ENCODE measurements around the gene PRKCA.
A peak's percentile ranks its signal among the peaks of the same experiment; 100 is the strongest.

Gene PRKCA

DNA sequence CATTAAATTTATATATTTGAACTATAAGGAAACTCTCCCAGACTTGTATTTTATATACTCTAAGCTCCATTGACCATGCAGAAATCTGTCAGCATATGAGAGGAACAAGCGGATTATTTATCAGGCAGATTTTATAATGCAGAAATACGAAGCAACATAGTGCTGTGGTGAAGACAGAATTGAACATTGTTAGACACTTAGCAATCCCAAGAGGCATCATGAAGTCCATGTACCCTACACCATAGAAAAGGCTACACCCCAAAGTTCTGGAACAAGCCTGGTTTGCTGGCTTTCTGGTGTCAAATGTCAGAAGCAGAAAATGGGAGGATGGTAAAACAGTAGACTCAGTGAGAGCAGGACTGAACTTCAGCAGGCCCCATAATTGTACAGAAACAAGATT lies 241.1 kb downstream of the PRKCA start:
- Histone ChIP-seq H3K9me3 (ENCODE audit: severe bottlenecking) (peaks cover 7% of the 10 kb centered on the region), H3K27ac (ENCODE audit: poor library complexity, severe bottlenecking) (peak overlapping the region; percentile 14), H3K4me1 (ENCODE audit: insufficient read depth, poor library complexity, severe bottlenecking) (peaks cover 22% of the 10 kb centered on the region), H3K27me3 (ENCODE audit: insufficient read depth, poor library complexity, severe bottlenecking) (no peaks in the 10 kb centered on the region), H3K36me3 (ENCODE audit: low read depth) (no peaks in the 10 kb centered on the region), H3K4me3 (ENCODE audit: severe bottlenecking) (no peak overlapping the region)
- no peak for ATAC-seq (ENCODE audit: low read depth)
- TF ChIP-seq, protein P1, sequence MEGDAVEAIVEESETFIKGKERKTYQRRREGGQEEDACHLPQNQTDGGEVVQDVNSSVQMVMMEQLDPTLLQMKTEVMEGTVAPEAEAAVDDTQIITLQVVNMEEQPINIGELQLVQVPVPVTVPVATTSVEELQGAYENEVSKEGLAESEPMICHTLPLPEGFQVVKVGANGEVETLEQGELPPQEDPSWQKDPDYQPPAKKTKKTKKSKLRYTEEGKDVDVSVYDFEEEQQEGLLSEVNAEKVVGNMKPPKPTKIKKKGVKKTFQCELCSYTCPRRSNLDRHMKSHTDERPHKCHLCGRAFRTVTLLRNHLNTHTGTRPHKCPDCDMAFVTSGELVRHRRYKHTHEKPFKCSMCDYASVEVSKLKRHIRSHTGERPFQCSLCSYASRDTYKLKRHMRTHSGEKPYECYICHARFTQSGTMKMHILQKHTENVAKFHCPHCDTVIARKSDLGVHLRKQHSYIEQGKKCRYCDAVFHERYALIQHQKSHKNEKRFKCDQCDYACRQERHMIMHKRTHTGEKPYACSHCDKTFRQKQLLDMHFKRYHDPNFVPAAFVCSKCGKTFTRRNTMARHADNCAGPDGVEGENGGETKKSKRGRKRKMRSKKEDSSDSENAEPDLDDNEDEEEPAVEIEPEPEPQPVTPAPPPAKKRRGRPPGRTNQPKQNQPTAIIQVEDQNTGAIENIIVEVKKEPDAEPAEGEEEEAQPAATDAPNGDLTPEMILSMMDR (IDR thresholded peaks at IDR 0.05; ENCODE audit: poor library complexity, severe bottlenecking) = no peak
- no peak for DNase-seq (ENCODE audit: low spot score)

DNA sequence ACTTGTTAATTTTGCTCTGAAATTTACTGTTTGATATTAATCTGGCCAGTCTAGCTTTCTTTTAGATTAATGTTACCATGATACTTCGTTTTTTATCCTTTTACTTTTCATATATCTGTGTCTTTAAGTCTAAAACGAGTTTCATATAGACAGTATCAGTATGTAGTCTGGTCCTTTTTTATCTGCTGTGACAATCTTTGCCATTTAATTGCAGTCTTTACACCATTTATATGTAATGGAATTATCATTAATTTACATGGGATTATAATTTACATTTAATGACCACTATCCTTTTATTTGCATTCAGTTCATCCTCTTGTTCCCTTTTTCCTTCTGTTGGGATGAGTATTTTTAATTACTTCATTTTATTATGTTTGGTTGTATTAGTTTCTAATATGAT lies 243.5 kb downstream of the PRKCA start:
- TF ChIP-seq, protein P1 (IDR thresholded peaks at IDR 0.05; ENCODE audit: poor library complexity, severe bottlenecking) = no peak
- H3K27ac ChIP-seq (ENCODE audit: poor library complexity, severe bottlenecking) = no peak overlapping the region
- no peaks in the 10 kb centered on the region for H3K36me3 ChIP-seq (ENCODE audit: low read depth)
- peaks cover 7% of the 10 kb centered on the region for H3K9me3 ChIP-seq (ENCODE audit: severe bottlenecking)
- DNase-seq (ENCODE audit: low spot score) (no peak), ATAC-seq (ENCODE audit: low read depth) (no peak)
- H3K4me1 ChIP-seq (ENCODE audit: insufficient read depth, poor library complexity, severe bottlenecking) = peaks cover 32% of the 10 kb centered on the region
- no peaks in the 10 kb centered on the region for H3K27me3 ChIP-seq (ENCODE audit: insufficient read depth, poor library complexity, severe bottlenecking)
- H3K4me3 ChIP-seq (ENCODE audit: severe bottlenecking) = no peak overlapping the region

DNA sequence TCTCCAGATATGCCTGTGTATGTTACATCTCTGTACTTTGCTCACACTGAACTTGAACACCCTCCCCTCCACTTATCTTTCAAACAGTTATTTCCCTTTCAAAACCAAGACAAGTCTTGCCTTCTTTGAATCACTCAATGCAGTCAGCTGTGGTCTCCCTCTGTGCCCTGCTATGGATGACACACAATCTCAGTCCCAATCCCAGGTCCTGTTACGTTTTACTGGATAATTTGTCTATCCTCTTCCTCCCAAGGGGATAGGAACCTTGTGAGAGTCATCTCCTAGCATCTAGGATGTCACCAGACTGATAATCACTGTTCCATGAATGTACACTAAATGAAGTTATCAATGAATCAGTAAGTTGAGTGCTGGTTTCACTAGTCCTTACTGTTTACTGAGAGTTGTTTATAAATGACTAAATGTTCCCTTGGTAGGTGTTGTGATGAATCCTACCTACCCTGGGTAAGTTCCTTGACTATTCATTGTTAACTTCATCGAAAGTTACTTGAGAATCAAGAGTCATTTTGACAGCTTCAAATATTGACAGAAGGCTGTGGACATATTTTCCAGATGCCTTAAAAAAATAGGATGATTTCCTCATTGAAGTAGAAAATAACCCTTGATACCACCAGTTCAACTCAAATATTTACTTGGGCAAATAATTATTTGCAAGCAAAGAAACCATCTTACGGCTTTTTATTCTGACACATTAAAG lies 244.9 kb downstream of the PRKCA start:
- TF ChIP-seq, protein P1 (IDR thresholded peaks at IDR 0.05; ENCODE audit: poor library complexity, severe bottlenecking) = no peak
- DNase-seq (ENCODE audit: low spot score) = no peak
- Histone ChIP-seq H3K36me3 (ENCODE audit: low read depth) (no peaks in the 10 kb centered on the region), H3K9me3 (ENCODE audit: severe bottlenecking) (peaks cover 7% of the 10 kb centered on the region), H3K4me3 (ENCODE audit: severe bottlenecking) (no peak overlapping the region), H3K27me3 (ENCODE audit: insufficient read depth, poor library complexity, severe bottlenecking) (no peaks in the 10 kb centered on the region), H3K27ac (ENCODE audit: poor library complexity, severe bottlenecking) (no peak overlapping the region), H3K4me1 (ENCODE audit: insufficient read depth, poor library complexity, severe bottlenecking) (peaks cover 26% of the 10 kb centered on the region)
- ATAC-seq (ENCODE audit: low read depth) = no peak

DNA sequence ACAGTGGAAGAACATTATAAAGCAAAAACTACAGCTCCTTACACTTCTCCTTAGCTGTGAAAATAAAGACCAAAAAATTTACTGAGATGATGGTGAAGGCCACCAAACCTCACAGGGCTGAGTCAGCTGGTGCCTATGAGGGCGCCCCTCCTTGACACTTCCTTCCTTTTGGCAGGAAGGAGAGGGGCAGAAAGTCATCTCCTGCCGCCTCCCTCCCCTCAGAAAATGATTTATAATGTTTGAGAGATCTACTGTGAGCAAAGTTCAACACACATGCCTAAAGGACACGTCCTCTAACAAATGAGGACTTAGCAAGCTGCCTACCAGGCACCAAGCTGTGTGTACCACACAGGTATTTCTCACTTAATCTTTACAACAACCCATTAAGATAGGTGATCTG lies 245.7 kb downstream of the PRKCA start:
- TF ChIP-seq, protein P1 (IDR thresholded peaks at IDR 0.05; ENCODE audit: poor library complexity, severe bottlenecking) = no peak
- no peak overlapping the region for H3K27ac ChIP-seq (ENCODE audit: poor library complexity, severe bottlenecking)
- ATAC-seq (ENCODE audit: low read depth) (no peak), DNase-seq (ENCODE audit: low spot score) (no peak)
- H3K27me3 ChIP-seq (ENCODE audit: insufficient read depth, poor library complexity, severe bottlenecking) = no peaks in the 10 kb centered on the region
- peaks cover 7% of the 10 kb centered on the region for H3K9me3 ChIP-seq (ENCODE audit: severe bottlenecking)
- no peaks in the 10 kb centered on the region for H3K36me3 ChIP-seq (ENCODE audit: low read depth)
- H3K4me3 ChIP-seq (ENCODE audit: severe bottlenecking) = no peak overlapping the region
- peaks cover 21% of the 10 kb centered on the region for H3K4me1 ChIP-seq (ENCODE audit: insufficient read depth, poor library complexity, severe bottlenecking)

DNA sequence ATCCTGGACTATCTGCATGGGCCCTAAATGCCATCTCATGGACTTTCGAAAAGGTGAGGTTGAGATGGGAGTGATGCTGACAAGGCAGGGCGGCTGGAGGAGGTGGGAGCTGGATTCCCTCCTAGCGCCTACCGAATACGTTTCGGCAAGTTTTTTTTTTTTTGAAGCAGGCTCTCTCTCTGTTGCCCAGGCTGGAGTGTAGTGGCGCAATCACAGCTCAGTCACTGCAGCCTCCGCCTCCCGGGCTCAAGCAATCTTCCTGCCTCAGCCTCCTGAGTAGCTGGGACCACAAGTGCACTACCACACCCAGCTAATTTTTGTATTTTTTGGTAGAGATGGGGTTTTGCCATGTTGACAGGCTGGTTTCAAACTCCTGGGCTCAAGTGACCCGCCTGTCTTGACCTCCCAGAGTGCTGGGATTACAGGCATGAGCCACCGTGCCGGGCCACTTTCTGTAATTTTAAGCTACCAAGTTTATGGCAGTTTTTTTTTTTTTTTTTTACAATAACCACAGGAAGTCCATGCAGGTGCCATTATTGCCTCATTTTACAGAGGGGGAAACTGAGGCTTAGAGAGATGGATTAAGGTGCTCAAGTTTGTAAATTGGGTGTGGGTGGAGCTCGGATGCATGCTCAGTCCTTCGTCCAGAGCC lies 246.4 kb downstream of the PRKCA start:
- TF ChIP-seq, protein P1 (IDR thresholded peaks at IDR 0.05; ENCODE audit: poor library complexity, severe bottlenecking) = no peak
- no peak overlapping the region for H3K4me3 ChIP-seq (ENCODE audit: severe bottlenecking)
- H3K36me3 ChIP-seq (ENCODE audit: low read depth) = no peaks in the 10 kb centered on the region
- peaks cover 7% of the 10 kb centered on the region for H3K9me3 ChIP-seq (ENCODE audit: severe bottlenecking)
- H3K27me3 ChIP-seq (ENCODE audit: insufficient read depth, poor library complexity, severe bottlenecking) = no peaks in the 10 kb centered on the region
- H3K27ac ChIP-seq (ENCODE audit: poor library complexity, severe bottlenecking) = no peak overlapping the region
- H3K4me1 ChIP-seq (ENCODE audit: insufficient read depth, poor library complexity, severe bottlenecking) = peaks cover 16% of the 10 kb centered on the region
- ATAC-seq (ENCODE audit: low read depth) = no peak
- no peak for DNase-seq (ENCODE audit: low spot score)

Data from RWPE2 (cell line).